HG02642 (cell line): ENCODE data around the gene CRYAA.

Experiments
- ATAC-seq: cut with Tn5 transposase; IDR thresholded peaks from one replicate; pipeline ENCODE4 v1.9.1; 2021; ENCODE audit warnings: mild to moderate bottlenecking; ENCODE audit not compliant: unreplicated experiment, poor library complexity

The CRYAA gene

DNA sequence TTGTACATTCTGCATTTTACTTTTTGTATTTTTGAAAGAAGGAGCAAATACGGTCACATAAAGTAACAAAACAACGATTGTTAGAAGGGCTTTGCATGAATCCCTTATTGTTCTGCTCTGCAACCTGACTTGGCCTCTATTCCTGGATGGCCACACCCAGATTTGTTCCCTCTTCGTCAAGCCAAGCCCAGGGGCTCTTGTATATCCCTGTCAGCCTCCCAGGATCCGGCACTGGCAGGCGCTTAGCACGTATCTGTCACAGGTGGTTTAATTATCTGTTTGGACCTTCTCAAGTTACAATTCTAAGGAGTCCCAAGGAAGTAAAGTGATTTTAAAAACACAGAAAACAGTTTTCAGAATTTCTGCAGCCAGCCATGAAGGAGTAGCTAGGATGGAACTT, 28.0 kb downstream of the CRYAA start:
- ATAC-seq, result no peak

DNA sequence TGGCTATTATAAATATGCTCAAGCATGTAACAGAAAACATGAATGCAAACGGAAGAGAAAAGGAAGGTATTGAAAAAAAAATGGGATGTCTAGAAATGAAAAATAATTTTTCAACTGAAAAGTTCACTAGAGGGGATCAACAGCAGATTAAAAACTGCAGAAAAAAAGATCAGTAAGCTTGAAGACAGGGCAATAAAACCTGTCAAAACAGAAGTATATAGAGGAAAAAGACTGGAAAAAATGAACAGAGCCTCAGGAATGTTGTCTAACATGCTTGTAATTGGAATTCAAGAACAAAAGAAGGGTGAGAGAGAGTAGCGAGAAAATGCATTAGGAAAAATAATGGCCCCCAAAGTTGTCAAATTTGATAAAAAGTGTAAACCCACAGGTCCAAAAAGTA, 29.6 kb downstream of the CRYAA start:
- ATAC-seq, result no peak

DNA sequence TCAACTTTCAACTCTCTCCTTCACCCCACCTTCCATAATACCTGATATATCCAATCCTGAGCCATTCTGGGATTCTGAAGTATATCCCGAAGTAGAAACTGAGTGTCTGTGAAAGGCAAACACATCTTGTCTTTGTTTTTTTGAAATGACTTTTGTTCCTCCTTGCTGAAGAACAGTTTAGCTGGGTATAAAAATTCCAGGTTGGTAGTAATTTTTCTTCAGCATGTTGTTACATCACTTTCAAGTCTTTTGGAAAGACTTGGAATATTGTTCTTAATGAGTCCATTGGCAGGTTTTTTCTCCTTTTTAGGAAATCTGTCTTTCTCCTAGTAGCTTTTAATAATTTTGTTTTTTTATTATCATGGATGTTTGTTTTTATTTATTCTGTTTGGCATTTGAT, 32.7 kb downstream of the CRYAA start:
- ATAC-seq, result no peak

DNA sequence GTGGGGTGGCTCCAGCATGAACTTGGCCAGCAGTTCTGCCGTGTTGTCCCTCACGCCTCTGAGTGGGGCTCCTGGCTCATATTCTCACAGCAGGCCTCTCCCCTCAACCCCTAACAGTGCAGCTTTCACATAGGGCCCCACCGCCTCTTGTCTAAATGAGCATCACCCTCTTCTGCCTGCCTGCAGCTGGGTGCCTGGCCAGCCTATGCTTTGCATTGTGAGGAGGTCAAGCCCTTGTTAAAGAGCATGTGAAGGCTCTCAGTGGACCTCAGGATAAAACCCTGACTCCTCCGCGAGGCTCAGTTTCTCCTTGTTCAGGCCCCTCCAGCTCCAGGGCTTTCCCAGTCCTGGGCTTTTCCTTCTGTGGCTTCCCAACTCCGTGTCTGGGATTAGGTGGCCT, 34.8 kb downstream of the CRYAA start:
- no peak for ATAC-seq

DNA sequence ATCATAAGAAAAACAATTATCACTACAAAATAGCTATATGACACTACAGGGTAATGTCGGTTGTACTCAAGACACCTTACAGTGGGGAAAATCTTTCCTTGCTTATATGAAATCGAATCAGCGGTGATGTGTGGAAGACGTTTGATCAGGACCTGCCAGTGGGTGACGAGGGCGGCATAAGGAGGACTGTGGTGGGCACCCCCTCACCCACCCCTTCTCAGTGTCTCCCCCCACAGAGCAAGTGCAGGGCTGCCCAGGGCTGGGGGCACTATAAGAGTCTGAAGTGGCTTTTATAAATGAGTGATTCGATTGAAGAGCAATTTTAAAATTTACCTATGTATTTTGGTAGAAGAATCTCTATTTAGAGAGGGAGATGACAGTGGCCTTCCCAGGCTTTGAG, 35.8 kb downstream of the CRYAA start:
- no peak for ATAC-seq

DNA sequence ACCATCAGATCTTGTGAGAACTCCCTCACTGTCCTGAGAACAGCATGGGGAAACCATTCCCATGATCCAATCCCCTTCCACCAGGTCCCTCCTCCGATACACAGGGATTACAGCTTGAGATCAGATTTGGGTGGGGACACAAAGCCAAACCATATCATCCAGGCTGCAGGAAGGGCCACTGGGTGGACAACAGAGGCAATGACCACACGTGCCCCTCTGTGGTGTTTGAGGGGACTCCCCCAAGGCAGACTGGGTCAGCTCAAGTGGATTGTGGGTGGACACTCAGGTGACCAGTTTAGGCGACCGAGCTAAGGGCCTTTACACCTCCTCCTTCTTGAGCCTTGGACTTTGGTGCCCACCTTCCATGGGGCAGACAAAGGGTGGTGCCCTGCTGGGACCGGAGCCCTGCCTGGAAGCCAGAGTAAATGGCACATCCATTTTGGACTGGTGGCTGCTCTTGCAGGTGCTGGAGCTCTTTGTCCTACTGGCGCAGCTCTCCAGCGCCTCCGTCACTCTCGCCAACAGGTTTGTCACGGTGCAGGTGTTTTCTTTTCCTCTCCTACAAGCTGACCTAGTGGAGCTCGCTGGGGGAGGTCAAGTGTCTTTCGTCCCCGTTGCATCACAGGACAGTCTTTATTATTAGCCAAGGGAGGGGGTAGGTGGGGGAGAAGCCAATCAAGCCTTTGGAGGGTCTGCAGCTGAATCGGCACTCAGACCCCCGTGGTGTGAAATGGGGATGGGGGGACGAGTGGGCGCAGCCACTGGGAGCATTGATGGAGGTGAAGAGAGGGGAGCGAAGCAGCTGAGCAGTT, 37.6 kb downstream of the CRYAA start:
- no peak for ATAC-seq

DNA sequence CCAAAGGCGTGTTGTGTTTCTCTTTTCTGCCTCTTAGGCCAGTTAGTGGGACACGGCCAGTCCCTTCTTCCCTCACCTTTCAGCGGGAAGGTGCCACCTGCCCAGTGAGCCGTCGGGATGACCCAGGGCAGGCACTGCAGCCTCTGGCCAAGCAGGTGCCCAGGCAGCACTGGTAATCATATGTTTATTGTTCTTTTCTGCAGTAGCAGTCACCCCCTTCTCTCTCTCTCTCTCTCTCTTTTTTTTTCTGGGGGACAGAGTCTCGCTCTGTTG, 38.2 kb downstream of the CRYAA start:
- ATAC-seq, result no peak

DNA sequence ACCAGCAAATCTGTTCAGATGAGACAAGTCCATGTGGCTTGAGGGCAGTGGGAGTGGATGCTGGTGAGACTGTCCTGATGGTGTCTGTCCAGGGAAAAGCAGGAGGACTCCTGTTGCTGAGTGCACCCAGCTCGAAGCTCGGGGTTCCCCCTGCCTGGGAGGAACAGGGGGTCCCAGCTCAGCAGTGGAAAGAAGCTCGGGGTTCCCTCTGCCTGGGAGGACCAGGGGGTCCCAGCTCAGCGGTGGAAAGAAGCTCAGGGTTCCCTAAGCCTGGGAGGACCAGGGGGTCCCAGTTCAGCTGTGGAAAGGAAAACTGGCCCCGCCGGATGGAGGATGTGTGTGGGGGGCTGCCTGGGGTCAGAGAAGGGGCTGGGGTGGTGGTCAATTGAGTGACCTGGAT, 39.1 kb downstream of the CRYAA start:
- no peak for ATAC-seq

DNA sequence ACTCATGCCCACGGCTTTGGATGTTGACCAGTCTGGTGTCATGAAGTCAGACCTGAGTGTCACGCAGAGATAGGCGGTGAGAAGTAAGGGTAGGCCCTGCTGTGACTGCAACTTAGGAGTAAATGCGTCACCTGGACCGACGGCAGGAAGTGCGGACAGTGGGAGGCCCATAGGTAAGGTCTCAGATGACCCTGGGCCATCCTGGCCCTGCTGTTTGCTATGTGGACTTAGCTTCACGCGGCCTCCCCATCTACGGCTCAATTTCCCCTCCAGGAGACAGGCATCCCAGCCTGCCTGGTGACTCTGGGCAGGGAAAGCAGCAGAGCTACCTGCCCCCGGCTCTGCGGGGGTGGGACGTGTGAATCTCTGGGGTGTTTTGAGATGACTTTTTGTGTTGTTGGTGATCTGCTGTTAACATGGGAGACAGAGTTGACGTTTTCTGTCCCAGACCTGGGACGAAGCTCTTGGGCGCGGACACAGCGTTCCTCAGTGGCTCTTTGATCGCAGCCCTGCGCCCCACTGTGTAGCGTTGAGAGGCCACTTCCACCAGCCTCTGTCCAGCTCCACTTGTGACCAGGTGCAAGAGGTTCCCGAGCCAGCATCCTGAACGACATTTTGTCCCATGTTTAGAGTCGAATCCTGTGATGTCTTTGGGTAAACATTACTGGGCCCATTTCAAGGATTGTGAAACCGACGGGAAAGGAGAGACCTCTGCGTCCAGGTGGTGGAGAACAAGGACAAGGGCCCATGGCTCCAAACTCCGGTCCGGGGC, 39.9 kb downstream of the CRYAA start:
- ATAC-seq, result no peak

DNA sequence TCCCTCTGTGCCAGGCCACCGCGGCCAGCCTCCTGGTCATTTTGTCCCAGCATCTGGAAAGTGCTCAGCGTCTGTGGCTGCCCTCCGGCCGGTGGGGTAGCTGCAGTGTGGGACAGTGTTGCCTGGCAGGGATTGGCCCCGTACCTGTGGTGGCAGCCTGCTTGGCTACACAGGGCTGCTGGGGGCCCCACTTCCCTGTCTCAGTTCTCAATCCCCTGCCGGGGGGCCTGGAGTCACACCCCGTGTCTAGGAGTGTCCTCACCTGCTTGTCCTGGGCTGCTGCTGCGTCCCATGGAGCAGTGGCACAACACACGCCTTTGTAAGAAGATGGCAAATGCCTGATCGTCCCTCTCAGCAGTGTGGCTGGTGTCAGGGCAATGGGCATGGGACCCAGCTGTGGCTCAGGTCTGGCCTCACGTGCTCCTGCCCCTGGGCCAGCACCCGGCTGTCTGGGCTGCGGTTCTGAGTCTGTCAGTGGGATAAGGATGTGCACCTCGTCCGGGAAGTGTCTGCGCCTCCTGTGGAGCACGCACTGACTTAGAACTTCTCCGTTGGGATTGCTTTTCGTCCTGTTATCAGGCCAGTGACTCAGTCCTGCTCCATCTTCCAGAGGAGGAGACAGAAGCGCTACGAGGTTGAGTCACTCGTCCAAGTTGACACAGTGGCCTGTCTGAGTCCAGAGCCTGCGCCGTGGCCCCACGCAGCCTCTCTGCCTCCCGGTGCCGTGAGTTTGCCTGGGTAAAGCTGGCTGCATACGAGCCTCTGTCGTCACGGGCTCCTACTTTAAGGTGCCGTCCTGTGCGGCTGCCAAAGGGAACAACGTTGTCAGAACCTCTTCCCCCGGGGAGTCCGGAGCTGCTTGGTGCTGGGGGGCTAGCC, 41.0 kb downstream of the CRYAA start:
- no peak for ATAC-seq

DNA sequence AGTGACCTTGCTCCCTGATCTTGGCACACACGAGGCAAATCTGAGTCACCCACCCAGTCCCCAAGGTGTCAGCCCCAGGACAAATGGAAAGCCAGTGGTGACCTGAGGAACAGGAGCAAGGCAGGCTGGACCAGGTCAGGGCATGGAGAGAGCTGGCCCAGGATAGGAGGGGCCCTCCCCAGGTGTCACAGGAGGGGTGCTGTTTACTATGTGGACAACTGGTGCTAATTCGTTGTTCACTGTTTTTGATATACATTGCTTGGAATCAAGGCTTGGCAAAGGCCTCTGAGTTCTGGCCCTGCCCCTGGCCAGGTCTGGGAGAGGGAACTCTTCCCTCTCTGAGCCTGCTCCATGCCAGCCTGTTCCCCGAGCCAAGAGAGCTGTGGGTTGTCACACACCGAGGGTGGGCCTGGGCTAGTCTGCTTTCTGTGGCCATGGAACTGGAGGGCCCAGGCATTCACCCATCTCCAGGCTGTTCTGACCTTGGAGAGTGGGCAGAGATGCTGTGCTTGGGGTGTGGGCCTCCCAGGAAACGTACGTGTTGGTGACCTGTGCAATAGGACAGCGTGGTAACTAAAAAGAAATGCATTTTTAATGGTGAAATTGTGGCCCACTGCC, 41.8 kb downstream of the CRYAA start:
- ATAC-seq, result no peak

DNA sequence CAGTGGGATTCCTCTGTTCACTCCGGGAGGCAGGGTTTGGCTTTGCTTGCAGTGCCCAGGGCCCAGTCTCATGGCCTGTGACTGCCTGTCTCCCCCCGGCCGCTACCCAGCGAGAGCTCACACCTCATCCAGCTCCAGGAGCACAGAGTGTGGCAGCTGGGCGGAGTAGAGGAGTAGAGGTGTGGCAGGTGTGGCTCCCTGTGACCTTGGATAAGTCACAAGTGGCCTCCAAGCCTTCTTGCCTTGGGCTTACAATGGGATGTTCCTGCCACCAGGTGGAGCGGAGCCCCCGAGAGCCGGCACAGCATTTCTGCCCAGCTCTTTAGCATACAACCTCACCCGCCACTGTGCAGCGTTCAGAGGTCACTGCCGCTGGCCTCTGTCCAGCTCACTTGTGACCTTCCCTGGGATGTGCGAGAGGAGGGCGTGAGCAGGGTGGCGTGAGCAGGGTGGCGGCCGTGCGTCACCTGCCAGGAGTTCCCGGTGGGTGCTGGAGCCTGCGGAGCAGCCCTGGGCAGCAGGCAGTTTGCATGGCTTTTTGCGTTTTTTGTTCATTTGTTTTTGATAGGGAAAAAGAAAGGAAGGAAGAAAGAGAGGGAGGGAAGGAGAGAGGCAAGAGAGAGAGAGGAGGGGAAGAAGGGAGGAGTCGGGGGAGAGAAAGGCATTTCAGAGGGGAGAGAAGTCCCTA, 42.4 kb downstream of the CRYAA start:
- ATAC-seq, result no peak

DNA sequence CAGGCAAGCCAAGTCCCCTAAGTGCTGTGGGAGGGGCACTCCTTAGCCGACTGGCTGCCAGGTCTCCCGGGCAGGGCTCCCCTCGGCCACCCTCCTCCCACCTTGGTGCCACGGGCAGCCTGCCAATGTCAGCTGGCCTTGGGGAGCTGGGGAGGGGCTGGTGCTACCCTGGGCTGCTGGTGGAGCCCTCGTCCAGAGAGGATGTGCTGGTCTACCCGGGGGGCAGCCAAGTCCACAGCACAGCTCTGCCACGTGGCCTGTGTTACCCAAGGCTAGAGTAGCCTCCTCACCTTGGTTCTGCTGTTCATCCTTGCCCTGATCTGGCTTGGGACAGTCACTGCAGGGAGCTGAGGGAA, 42.9 kb downstream of the CRYAA start:
- no peak for ATAC-seq
